ENCODE measurements around the gene FOXK1.

FOXK1 gene

GRCh38 chr7:4819560-4820404 is 137.7 kb downstream of the FOXK1 start:
- DNase-seq (ENCODE audit: low spot score) = no peak

GRCh38 chr7:4820405-4820966 is 138.4 kb downstream of the FOXK1 start:
- no peak for DNase-seq (ENCODE audit: low spot score)

Measured in kidney capillary endothelial cell (primary cell).